Muscle layer of duodenum (tissue), 2 donors: ENCODE results near the gene UMAD1.

Experiments
- H3K27ac ChIP-seq: one replicate; pipeline ENCODE4 v1.7.0; 2013; ENCODE audit warnings: mild to moderate bottlenecking, low read length
- H3K27me3 ChIP-seq: one replicate; pipeline ENCODE4 v1.7.0; 2013; ENCODE audit warnings: low read depth, mild to moderate bottlenecking, control low read depth, low read length
- H3K36me3 ChIP-seq, 2 donors: one replicate each; pipeline ENCODE4 v1.7.0; 2013; ENCODE audit warnings: low read length in 2 of 2, control low read depth in 1 of 2, mild to moderate bottlenecking in 1 of 2; ENCODE audit not compliant: insufficient read depth in 2 of 2, control insufficient read depth in 1 of 2
- H3K4me1 ChIP-seq, 2 donors: one replicate each; pipeline ENCODE4 v1.7.0; 2013; ENCODE audit warnings: low read length in 2 of 2, mild to moderate bottlenecking in 2 of 2, control low read depth in 1 of 2, moderate library complexity in 1 of 2; ENCODE audit not compliant: insufficient read depth in 2 of 2, control insufficient read depth in 1 of 2
- H3K4me3 ChIP-seq, 2 donors: one replicate each; pipeline ENCODE4 v1.7.0; 2013; ENCODE audit warnings: low read length in 2 of 2, low read depth in 1 of 2, mild to moderate bottlenecking in 1 of 2
- H3K9me3 ChIP-seq, 2 donors: one replicate each; pipeline ENCODE4 v1.7.0; 2013; ENCODE audit warnings: low read length in 2 of 2, control low read depth in 1 of 2, mild to moderate bottlenecking in 1 of 2; ENCODE audit not compliant: control insufficient read depth in 1 of 2
- donor health status: healthy.

Gene UMAD1

GRCh38 chr7:7917593-7917992 lies 277.0 kb downstream of the UMAD1 start:
- H3K4me1 ChIP-seq, result peaks cover 0 to under 1% of the 10 kb centered on the region in 2 donors
- no peaks in the 10 kb centered on the region for H3K27me3 ChIP-seq
- H3K9me3 ChIP-seq, result no peaks in the 10 kb centered on the region
- no peak overlapping the region for H3K4me3 ChIP-seq
- H3K27ac ChIP-seq, result no peak overlapping the region
- no peaks in the 10 kb centered on the region for H3K36me3 ChIP-seq

GRCh38 chr7:7918736-7919448 lies 278.3 kb downstream of the UMAD1 start:
- H3K27me3 ChIP-seq, result no peaks in the 10 kb centered on the region
- peaks cover 0 to 5% of the 10 kb centered on the region in 2 donors for H3K4me1 ChIP-seq
- H3K36me3 ChIP-seq, result no peaks in the 10 kb centered on the region
- H3K9me3 ChIP-seq, result no peaks in the 10 kb centered on the region
- no peak overlapping the region for H3K4me3 ChIP-seq
- no peak overlapping the region for H3K27ac ChIP-seq

- H3K27me3 ChIP-seq, result no peaks in the 10 kb centered on the region
- H3K4me1 ChIP-seq, result peaks cover 0 to 5% of the 10 kb centered on the region in 2 donors
- no peaks in the 10 kb centered on the region for H3K9me3 ChIP-seq
- no peaks in the 10 kb centered on the region for H3K36me3 ChIP-seq
- H3K27ac ChIP-seq, result no peak overlapping the region
- no peak overlapping the region for H3K4me3 ChIP-seq
Observed at GRCh38 chr7:7919449-7919945, 278.9 kb downstream of the UMAD1 start.

GRCh38 chr7:7920056-7920455 lies 279.5 kb downstream of the UMAD1 start:
- H3K9me3 ChIP-seq, result no peaks in the 10 kb centered on the region
- no peaks in the 10 kb centered on the region for H3K27me3 ChIP-seq
- H3K36me3 ChIP-seq, result no peaks in the 10 kb centered on the region
- peaks cover 0 to 5% of the 10 kb centered on the region in 2 donors for H3K4me1 ChIP-seq
- peak overlapping the region in 1 of 2 donors; percentile 22 for H3K4me3 ChIP-seq
- no peak overlapping the region for H3K27ac ChIP-seq

GRCh38 chr7:7920481-7920880 lies 279.9 kb downstream of the UMAD1 start:
- no peaks in the 10 kb centered on the region for H3K36me3 ChIP-seq
- H3K4me3 ChIP-seq, result peak overlapping the region in 1 of 2 donors; percentile 22
- H3K27me3 ChIP-seq, result no peaks in the 10 kb centered on the region
- peaks cover 0 to 5% of the 10 kb centered on the region in 2 donors for H3K4me1 ChIP-seq
- H3K9me3 ChIP-seq, result no peaks in the 10 kb centered on the region
- H3K27ac ChIP-seq, result no peak overlapping the region

- Histone ChIP-seq H3K9me3 (no peaks in the 10 kb centered on the region), H3K27ac (no peak overlapping the region), H3K36me3 (no peaks in the 10 kb centered on the region), H3K4me1 (peaks cover 0 to 5% of the 10 kb centered on the region in 2 donors), H3K4me3 (no peak overlapping the region), H3K27me3 (no peaks in the 10 kb centered on the region)
Observed at GRCh38 chr7:7921830-7922229, 281.3 kb downstream of the UMAD1 start.

- H3K4me1 ChIP-seq, result peaks cover 0 to 5% of the 10 kb centered on the region in 2 donors
- H3K36me3 ChIP-seq, result no peaks in the 10 kb centered on the region
- H3K27ac ChIP-seq, result no peak overlapping the region
- no peak overlapping the region for H3K4me3 ChIP-seq
- H3K9me3 ChIP-seq, result no peaks in the 10 kb centered on the region
- no peaks in the 10 kb centered on the region for H3K27me3 ChIP-seq
Observed at GRCh38 chr7:7922684-7923385, 282.3 kb downstream of the UMAD1 start.

- H3K9me3 ChIP-seq, result no peaks in the 10 kb centered on the region
- H3K27ac ChIP-seq, result no peak overlapping the region
- H3K4me3 ChIP-seq, result no peak overlapping the region
- H3K4me1 ChIP-seq, result peaks cover 0 to 5% of the 10 kb centered on the region in 2 donors
- H3K27me3 ChIP-seq, result no peaks in the 10 kb centered on the region
- H3K36me3 ChIP-seq, result no peaks in the 10 kb centered on the region
Observed at GRCh38 chr7:7923818-7924217, 283.3 kb downstream of the UMAD1 start.

GRCh38 chr7:7924303-7924702 lies 283.8 kb downstream of the UMAD1 start:
- H3K27ac ChIP-seq, result no peak overlapping the region
- peaks cover 0 to 5% of the 10 kb centered on the region in 2 donors for H3K4me1 ChIP-seq
- H3K36me3 ChIP-seq, result no peaks in the 10 kb centered on the region
- H3K27me3 ChIP-seq, result no peaks in the 10 kb centered on the region
- no peak overlapping the region for H3K4me3 ChIP-seq
- H3K9me3 ChIP-seq, result no peaks in the 10 kb centered on the region
